OCI-LY3 (cell line): ENCODE data around the gene FAM98B.

ENCODE experiments used
- EZH2phosphoT487 ChIP-seq: fragments of 200-600 bp; shearing (Covaris generic); IDR thresholded peaks from 2 replicates; pipeline ENCODE4 v1.6.1; 2018; ENCODE audit warnings: antibody characterized with exemption, mixed run types, low read depth
- TF ChIP-seq, protein P1 (sequence below): fragments of 200-600, 300-600 bp; sonication (generic); IDR thresholded peaks from 2 replicates; pipeline ENCODE4 v1.5.1; 2014; ENCODE audit warnings: antibody characterized with exemption, low read length, low read depth

DNA sequence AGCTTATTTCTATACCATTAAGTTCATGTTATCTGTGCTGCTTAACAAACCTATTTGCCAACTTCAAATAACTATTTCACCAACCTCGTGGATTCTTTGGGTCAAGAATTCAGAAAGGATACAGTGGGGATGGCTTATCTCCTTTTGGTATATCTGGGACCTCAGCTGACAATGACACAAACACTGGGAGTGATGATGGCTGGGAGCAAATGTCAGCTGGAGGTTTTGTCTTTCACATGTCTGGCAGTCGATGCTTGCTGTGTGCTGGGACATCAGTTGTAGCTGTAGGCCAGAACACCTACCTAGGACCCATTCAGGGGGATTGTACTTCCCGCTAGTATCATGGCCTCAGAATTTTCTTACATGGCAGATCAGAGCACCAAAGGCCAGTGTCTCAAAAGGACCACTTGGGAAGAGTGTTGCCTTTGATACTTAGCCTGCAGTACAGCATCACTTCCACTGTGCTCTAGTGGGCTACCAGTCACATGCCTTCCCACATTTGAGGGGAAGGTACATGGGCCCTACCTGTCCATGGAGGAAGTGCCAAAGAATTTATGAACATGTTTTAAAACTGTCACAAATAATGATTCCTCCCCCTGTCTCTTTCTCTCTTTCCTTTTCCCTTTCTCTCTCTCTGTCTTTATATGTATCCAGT is 23.7 kb upstream of the FAM98B start:
- TF ChIP-seq, protein P1, sequence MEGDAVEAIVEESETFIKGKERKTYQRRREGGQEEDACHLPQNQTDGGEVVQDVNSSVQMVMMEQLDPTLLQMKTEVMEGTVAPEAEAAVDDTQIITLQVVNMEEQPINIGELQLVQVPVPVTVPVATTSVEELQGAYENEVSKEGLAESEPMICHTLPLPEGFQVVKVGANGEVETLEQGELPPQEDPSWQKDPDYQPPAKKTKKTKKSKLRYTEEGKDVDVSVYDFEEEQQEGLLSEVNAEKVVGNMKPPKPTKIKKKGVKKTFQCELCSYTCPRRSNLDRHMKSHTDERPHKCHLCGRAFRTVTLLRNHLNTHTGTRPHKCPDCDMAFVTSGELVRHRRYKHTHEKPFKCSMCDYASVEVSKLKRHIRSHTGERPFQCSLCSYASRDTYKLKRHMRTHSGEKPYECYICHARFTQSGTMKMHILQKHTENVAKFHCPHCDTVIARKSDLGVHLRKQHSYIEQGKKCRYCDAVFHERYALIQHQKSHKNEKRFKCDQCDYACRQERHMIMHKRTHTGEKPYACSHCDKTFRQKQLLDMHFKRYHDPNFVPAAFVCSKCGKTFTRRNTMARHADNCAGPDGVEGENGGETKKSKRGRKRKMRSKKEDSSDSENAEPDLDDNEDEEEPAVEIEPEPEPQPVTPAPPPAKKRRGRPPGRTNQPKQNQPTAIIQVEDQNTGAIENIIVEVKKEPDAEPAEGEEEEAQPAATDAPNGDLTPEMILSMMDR = no peak
- TF ChIP-seq EZH2phosphoT487 = no peak
